ENCODE measurements around the gene TAF6. TPM values are rescaled to one million over a fixed set of nuclear protein-coding genes. Genes with fewer than 3 reads are reported as not detected.
A peak's percentile ranks its signal among the peaks of the same experiment; 100 is the strongest.

TAF6 gene
- total RNA-seq, 1 experiment from 2014 or later, result 34.4 TPM

DNA sequence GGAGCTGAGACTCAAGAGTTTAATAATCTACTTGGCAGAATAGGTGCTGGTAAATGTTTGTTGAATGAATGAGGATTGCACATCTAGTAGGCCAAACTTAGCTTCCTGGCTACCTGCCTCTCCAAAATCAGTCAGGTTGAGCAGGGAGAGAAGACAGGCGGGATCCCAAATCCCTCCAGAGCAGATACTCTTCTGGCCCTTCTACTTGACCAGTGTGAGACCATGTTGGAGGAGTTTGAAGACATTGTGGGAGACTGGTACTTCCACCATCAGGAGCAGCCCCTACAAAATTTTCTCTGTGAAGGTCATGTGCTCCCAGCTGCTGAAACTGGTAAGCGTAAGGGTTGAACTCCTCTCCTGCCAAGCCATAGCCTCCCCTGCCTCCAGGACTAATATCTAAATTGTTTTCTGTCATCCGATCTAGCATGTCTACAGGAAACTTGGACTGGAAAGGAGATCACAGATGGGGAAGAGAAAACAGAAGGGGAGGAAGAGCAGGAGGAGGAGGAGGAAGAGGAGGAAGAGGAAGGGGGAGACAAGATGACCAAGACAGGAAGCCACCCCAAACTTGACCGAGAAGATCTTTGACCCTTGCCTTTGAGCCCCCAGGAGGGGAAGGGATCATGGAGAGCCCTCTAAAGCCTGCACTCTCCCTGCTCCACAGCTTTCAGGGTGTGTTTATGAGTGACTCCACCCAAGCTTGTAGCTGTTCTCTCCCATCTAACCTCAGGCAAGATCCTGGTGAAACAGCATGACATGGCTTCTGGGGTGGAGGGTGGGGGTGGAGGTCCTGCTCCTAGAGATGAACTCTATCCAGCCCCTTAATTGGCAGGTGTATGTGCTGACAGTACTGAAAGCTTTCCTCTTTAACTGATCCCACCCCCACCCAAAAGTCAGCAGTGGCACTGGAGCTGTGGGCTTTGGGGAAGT, 5.4 kb upstream of the TAF6 start:
- DNase-seq (ENCODE audit: low read depth), result no peak

DNA sequence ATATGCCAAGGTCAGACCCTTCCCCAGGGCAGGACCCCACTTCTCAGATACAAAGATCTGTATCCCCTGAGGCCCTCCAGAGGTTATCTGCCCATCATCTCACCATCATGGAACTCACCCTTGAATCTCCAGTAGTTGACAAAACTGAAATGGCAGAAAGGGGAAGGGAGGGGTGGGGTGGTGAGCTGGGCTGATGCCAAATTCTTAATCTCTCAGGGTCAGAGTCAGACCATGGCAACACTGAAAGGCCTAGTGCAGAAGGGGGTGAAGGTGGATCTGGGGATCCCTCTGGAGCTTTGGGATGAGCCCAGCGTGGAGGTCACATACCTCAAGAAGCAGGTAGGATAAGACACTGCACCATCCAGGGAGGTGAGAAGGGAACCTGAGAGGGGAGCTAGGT, 3.4 kb upstream of the TAF6 start:
- no peak for DNase-seq (ENCODE audit: low read depth)

DNA sequence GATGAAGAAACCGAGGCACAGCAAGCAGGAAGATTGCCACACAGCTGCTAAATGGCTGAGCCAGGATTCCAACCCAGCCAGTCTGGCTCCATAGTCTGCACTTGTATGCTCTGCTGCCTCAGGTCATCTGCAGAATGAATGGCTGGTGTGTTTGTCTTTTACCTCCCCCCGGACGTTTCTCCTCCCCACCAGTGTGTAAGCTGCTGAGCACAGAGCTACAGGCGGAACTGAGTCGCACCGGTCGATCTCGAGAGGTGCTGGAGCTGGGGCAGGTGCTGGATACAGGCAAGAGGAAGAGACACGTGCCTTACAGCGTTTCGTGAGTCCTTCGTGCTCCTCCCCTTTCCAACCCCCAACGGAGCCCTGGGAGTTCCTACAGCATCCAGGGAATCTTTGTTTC, 2.9 kb upstream of the TAF6 start:
- DNase-seq (ENCODE audit: low read depth), result no peak

GRCh38 chr7:100120733-100121036, 1.5 kb upstream of the TAF6 start:
- no peak for DNase-seq (ENCODE audit: low read depth)

DNA sequence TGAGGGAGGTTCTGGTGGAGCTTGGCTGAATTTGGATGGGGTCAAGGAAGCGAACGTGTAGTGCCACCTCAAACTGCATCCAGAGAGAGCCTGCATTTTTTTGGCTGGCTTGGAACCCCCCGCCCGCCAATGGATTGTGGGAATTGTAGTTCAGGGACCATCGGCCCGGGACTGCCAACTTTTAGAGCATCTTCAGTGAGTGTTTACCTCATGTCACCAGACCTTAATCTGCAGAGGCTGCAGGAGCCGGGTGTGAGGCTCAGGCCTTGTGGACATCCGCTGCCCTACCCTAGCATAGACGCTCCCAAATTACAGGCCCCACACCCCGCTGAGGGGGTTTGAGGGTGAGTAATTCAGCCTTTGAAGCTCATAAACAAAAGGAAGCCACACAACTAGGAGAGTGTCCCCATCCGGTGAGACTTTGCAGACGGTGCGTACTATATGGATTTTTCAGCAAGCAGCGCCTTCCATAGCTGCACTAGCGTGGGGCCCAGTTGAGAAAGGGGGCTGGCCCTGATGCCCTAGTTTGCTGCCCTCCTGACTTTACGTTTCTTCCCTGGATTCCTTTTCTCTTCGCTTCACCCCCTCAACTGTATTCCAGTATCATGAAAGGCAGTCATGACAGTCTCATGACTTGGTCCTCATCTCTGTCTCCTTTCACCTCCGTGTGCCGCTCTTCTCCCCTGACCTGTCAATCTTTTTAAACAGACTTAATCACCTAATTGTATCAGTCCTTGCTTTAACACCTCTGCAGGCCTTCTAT, 993 bp upstream of the TAF6 start:
- DNase-seq (ENCODE audit: low read depth), result peak; percentile 75

DNA sequence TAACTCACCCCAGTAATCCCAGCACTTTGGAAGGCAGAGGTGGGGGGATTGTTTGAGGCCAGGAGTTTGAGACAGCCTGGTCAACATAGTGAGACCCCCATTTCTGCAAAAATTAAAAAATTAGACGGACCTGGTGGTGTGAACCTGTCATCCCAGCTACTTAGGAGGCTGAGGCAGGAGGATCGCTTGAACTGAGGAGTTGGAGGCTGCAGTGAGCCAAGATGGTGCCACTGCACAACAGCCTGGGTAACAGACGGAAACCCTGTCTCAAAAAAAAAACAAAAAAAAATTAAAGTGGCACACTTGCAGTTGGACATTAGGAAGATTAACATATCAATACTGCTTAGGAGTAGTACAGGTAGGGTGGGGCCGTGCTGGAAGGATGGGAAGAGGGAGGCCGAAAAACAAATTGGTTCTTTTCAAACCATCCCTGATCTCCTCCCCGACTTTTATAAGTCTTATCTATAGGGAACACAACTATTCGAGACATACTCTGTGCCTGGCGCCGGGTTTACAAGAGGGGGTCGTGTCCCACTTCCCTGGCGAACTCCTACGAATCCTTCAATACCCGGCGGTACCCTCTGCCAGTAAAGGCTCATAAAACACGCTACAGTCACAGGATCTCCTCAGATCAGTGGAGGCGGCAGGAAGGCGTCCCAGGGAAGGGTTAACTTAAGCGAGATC, 628 bp downstream of the TAF6 start:
- no peak for DNase-seq (ENCODE audit: low read depth)

- no peak for DNase-seq (ENCODE audit: low read depth)
Observed at GRCh38 chr7:100115026-100115425, 4.1 kb downstream of the TAF6 start.

DNA sequence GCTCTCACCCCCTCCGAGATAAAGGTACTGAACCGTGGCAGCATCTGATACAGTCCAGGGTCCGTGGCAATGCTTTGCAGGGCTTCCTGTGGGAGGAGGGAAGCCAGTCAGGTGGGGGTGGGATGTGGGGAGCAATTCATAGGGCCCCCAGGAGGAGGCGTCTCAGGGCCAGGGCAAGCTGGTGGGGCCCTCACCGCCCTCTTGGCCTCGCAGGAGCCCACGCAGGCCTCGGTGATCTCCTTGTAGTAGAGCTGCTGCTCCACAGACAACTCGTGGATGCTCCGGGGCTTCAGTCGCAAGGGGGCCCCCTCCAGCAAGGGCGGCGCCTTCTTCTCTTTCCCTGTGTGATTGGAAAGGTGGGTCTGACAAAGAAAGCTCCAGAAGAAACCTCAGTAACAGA, 7.2 kb downstream of the TAF6 start:
- DNase-seq (ENCODE audit: low read depth), result no peak

GRCh38 chr7:100111156-100111555, 8.0 kb downstream of the TAF6 start:
- DNase-seq (ENCODE audit: low read depth), result no peak

DNA sequence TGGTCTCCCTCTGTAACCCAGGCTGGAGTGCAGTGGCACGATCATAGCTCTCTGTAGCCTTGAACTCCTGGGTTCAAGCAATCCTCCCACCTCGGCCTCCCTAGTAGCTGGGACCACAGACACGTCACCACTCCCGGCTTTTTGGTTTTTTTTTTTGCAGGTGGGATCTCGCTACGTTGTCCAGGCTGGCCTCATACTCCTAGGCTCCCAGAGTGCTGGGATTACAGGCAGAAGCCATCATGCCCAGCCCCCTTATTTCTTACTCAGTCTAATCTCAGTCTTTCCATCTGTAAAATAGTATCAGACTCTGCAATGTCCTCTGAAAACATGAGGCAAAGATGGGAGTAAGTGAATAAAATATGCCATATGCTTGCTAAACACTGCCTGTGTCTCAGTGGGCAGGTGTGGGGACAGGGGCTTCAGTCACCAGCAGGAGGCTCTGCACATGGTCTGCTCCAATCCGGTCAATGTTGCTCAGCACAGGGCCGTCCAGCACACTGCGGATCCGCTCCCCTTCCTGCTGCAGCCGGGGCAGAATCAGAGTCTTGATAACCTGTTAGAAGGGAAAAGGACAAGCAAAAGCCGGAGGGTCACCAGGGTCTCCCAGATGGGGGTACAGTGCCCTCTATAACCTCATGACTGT, 9.5 kb downstream of the TAF6 start:
- no peak for DNase-seq (ENCODE audit: low read depth)

DNA sequence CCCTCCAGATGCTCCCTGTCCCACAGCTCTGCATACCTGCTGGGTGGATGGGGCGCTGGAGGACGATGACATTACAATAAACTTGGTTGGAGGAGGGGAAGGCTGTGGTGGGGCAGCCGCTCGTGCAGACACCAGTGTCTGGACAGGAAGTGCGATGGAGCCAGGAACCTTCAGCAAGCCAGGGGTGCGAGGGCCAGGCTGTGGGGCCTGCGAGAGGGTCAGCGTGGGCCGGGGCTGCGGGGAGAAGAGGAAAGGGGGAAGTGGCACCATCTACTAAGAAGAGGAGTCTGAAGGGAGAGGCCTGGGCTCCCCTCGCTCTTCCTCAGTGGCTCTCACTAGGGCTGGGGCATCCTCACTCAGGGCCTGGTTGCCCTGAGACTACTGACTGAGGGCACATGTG, 11.3 kb downstream of the TAF6 start:
- no peak for DNase-seq (ENCODE audit: low read depth)

DNA sequence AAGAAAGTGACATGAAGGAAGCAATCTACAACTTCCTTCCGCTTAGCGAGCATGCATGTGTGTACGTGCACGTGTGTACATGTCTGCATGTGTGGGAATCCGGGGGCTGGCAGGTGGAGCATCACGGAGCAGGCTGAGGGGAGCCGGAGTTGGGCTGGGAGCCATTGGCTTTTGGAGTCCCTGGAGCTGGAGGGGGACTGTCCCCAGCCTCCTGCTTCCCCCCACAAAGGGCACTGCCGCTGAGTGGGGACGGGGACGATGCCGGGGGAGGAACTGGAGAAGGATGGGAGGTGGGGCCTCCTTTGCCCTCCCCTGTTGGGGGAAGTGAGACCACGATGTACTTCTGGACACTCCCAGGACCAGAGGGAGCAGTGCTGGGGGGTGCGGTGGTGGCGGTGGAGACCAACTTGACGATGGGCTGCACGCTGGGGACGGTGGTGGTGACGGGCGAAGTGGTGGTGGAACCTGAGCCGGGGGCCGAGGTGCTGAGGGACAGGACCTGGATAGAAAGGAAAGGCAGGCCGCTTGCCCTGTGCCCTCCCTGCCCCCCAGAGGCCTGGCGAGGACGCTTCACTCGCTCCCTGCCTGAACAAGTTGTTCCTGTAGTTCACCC, 11.9 kb downstream of the TAF6 start:
- no peak for DNase-seq (ENCODE audit: low read depth)

- DNase-seq (ENCODE audit: low read depth), result no peak
Observed at GRCh38 chr7:100106633-100107032, 12.5 kb downstream of the TAF6 start.

GRCh38 chr7:100105534-100105933, 13.6 kb downstream of the TAF6 start:
- no peak for DNase-seq (ENCODE audit: low read depth)

DNA sequence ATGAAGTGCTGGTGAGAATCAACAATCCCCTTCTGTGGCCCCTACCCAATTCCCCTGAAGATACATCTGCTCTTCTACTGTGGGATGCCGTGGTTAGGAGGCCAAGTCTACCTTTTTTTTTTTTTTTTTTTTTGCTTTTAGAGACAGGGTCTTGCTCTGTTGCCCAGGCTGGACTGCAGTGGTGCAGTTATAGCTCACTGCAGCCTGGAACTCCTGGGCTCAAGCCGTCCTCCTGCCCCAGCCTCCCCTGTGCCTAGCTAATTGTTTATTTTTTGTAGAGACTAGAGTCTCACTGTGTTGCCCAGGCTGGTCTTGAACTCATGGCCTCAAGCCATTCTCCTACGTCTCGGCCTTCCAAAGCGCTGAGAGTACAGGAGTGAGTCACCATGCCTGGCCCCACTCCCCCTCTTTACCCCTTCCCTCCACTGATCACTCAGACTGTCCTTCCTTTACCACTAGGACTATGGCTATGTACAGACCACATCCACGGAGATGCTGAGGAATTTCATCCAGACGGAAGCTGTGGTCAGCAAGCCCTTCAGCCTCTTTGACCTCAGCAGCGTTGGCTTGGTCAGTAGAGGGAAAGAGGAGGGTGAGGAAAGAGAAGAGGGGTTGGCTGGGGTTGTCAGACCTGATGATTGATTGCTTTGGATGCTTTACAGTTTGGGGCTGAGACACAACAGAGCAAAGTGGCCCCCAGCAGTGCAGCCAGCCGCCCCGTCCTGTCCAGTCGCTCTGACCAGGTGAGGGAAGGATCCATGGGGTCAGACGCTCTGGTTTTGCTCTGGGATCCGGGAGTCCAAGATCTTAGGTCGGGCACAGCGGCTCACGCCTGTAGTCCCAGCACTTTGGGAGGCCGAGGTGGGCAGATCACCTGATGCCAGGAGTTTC, 16.0 kb downstream of the TAF6 start:
- DNase-seq (ENCODE audit: low read depth), result peak; percentile 89

DNA sequence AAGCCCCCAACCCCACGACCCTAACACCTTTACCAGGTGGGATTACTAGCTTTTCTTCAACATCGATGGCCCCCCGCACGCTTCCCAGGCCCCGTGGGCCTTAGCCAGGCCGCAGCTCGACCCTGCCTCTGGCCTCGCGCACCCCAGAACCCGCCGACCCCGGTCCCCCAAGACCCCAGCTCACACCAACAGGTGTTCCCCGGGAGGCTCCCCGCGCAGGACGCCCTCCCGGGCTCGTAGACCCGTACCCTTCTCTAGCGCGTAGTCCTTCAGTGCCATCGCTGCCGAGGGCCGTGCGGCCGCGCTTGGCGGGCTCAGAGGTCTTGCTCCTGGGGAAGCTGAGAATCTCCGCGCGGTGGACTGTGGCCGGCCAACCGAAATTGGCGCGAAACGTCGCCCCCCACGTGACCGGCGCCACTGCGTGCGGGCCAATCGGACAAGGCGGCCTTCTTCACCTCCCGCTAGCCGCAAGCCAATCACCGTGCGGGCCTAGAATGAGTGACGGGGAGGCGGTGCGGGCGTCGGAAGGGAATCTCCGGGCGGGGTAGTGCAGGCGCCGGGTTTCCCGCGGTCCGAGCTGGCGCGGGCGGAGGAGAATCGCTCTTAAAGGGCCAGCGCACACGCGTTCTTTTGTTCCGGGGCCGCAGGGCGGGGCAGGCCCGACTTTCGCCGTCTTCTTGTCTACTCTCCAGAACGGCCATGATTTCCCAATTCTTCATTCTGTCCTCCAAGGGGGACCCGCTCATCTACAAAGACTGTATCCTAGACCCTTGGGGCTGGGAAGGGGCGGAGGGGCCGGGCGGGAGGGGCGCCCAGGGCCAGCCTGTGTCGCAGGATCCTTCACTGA, 17.9 kb downstream of the TAF6 start, which contains the start of the genes AP4M1 and MCM7:
Gene AP4M1 (plus strand): TSS at position 628 of the 847 bp plus-strand sequence. CDS start 72 bp downstream, at position 700.
Gene MCM7 (minus strand): TSS at position 382 of the 847 bp plus-strand sequence. CDS start 103 bp downstream, at position 279.
- peak; percentile 99 for DNase-seq (ENCODE audit: low read depth)

GRCh38 chr7:100100420-100101015, 18.6 kb downstream of the TAF6 start:
- peak; percentile 94 for DNase-seq (ENCODE audit: low read depth)

GRCh38 chr7:100099452-100099851, 19.7 kb downstream of the TAF6 start:
- no peak for DNase-seq (ENCODE audit: low read depth)

DNA sequence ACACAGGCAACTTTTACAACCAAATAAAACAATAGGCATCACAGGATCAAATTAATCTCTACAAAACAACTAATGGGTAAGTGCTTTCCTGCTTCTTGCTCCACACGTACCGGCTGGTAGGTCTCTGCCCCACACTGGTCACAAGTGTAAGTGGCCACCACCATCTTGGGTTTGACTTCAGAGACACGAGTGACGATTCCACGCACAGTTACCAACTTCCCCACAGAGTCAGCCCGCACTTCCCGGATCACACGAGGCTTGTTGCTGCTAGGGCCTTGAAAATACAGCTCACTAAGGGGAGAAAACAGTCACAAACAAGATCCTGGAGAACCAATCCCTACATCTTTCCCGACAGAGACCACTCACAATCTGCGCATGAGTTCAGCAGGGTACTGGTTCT, 20.2 kb downstream of the TAF6 start:
- DNase-seq (ENCODE audit: low read depth), result no peak

Data from HT1080 (cell line).